Mucosa of descending colon (tissue), 3 donors: ENCODE results near the gene CDKN3. TPM values are rescaled to one million over a fixed set of nuclear protein-coding genes. Genes with fewer than 3 reads are reported as not detected.
"Not testable (repeated sequence)": the region's sequence is repeated elsewhere in the genome, so short reads cannot be mapped to it uniquely, and the experiment has no call there.

Experiments used
- ATAC-seq: fragments of 200-7000 bp; cut with Tn5 transposase; one replicate; pipeline ENCODE4 v1.9.1; 2020; ENCODE audit warnings: mild to moderate bottlenecking, moderate library complexity
- DNase-seq, 3 donors: peaks; one replicate each; pipeline ENCODE4 v3.0.0-alpha.2; 2020
- H3K36me3 ChIP-seq: fragments of 200-600 bp; one replicate; pipeline ENCODE4 v1.8.0; 2021; ENCODE audit warnings: low read depth, mild to moderate bottlenecking
- H3K4me1 ChIP-seq: fragments of 200-600 bp; one replicate; pipeline ENCODE4 v1.8.0; 2021; ENCODE audit warnings: low read depth, mild to moderate bottlenecking
- H3K4me3 ChIP-seq: fragments of 200-600 bp; one replicate; pipeline ENCODE4 v1.8.0; 2021; ENCODE audit warnings: mild to moderate bottlenecking
- H3K9me3 ChIP-seq: fragments of 200-600 bp; one replicate; pipeline ENCODE4 v1.8.0; 2021; ENCODE audit warnings: mild to moderate bottlenecking
- CTCF ChIP-seq: fragments of 200-600 bp; IDR thresholded peaks from one replicate; pipeline ENCODE4 v1.8.0; 2022; ENCODE audit warnings: antibody characterized with exemption, mild to moderate bottlenecking
- intact Hi-C, 2 donors: fragments of 100-400 bp; cut with DNase I in 1 of 2; cut with micrococcal nuclease in 1 of 2; formaldehyde crosslinking; loops; one replicate each; pipeline versions ENCODE4 v1.11.0 to v1.11.1; 2022; cut with DNase I, micrococcal nuclease
- total RNA-seq, 3 donors: library from RNA; stranded (reverse); fragmentation: NEBNext Ultra II Directional in 2 of 3; extraction: Animal tissue kit (Norgen Biotek cat#: 25700) in 2 of 3; gene quantifications; one replicate each; pipeline versions ENCODE4 v1.2.1 to v1.2.4, GENCODE V29; 2021 to 2023
- donor health status: DM: no; HTN: no; CAD: no; lungs with moderate emphysema.
- donor health status: DM: no; HTN: no; CAD: no.
- donor health status: DM: no; HTN: yes; CAD: no.

The CDKN3 gene
- total RNA-seq, 3 donors from 2014 or later, result 1.7 to 18.2 (median 3.4) TPM

GRCh38 chr14:54425537-54426274 lies 28.9 kb downstream of the CDKN3 start:
- ATAC-seq (no peak), DNase-seq (no peak)
- intact Hi-C loops, result no loop called here
- no peak for TF ChIP-seq CTCF
- no peak overlapping the region for H3K4me3 ChIP-seq
- peaks cover 12% of the 10 kb centered on the region for H3K4me1 ChIP-seq
- H3K9me3 ChIP-seq, result no peaks in the 10 kb centered on the region
- H3K36me3 ChIP-seq, result no peaks in the 10 kb centered on the region

GRCh38 chr14:54427871-54428270 lies 31.1 kb downstream of the CDKN3 start:
- peaks cover 12% of the 10 kb centered on the region for H3K4me1 ChIP-seq
- no peaks in the 10 kb centered on the region for H3K9me3 ChIP-seq
- intact Hi-C loops, result no loop called here
- H3K36me3 ChIP-seq, result no peaks in the 10 kb centered on the region
- H3K4me3 ChIP-seq, result no peak overlapping the region
- TF ChIP-seq CTCF, result no peak
- ATAC-seq (no peak), DNase-seq (no peak)

- Histone ChIP-seq H3K4me1 (peaks cover 12% of the 10 kb centered on the region), H3K9me3 (no peaks in the 10 kb centered on the region), H3K4me3 (no peak overlapping the region), H3K36me3 (no peaks in the 10 kb centered on the region)
- no peak for TF ChIP-seq CTCF
- DNase-seq, result no peak
- intact Hi-C loops, result no loop called here
- ATAC-seq, result no peak
Observed at GRCh38 chr14:54428527-54428926, 31.7 kb downstream of the CDKN3 start.

GRCh38 chr14:54435500-54435981 lies 38.7 kb downstream of the CDKN3 start:
- no peak for TF ChIP-seq CTCF
- DNase-seq, result no peak
- Histone ChIP-seq H3K9me3 (no peaks in the 10 kb centered on the region), H3K4me1 (peaks cover 6% of the 10 kb centered on the region), H3K36me3 (no peaks in the 10 kb centered on the region), H3K4me3 (no peak overlapping the region)
- intact Hi-C loops, result no loop called here
- no peak for ATAC-seq

- H3K9me3 ChIP-seq, DNase-seq: not testable (repeated sequence)
- H3K4me1 ChIP-seq, result peaks cover 14% of the 10 kb centered on the region
Observed at GRCh38 chr14:54437954-54438353, 41.1 kb downstream of the CDKN3 start.

GRCh38 chr14:54438703-54439102 lies 41.9 kb downstream of the CDKN3 start:
- no peak for ATAC-seq
- intact Hi-C loops, result no loop called here
- H3K4me1 ChIP-seq, result peaks cover 14% of the 10 kb centered on the region

More at GRCh38 chr14:54437954-54438353, 41.1 kb downstream of the CDKN3 start:
- intact Hi-C loops, ATAC-seq, H3K36me3 ChIP-seq, H3K4me3 ChIP-seq: not testable (repeated sequence)

More at GRCh38 chr14:54438703-54439102, 41.9 kb downstream of the CDKN3 start:
- no peak for TF ChIP-seq CTCF
- Histone ChIP-seq H3K9me3 (no peaks in the 10 kb centered on the region), H3K36me3 (no peaks in the 10 kb centered on the region), H3K4me3 (no peak overlapping the region)
- no peak for DNase-seq
